HG03354 (cell line): ENCODE results near the gene EPC1.

Source experiments
- ATAC-seq: cut with Tn5 transposase; IDR thresholded peaks from one replicate; pipeline ENCODE4 v1.9.1; 2021; ENCODE audit warnings: mild to moderate bottlenecking; ENCODE audit not compliant: unreplicated experiment, poor library complexity, severe bottlenecking

The EPC1 gene

GRCh38 chr10:32346134-32346550 is 816 bp downstream of the EPC1 start:
- ATAC-seq: peak; percentile 79

GRCh38 chr10:32341596-32341995 is 5.4 kb downstream of the EPC1 start:
- ATAC-seq: no peak

- no peak for ATAC-seq
Measured at GRCh38 chr10:32340596-32341180, 6.3 kb downstream of the EPC1 start.

GRCh38 chr10:32338262-32338661 is 8.7 kb downstream of the EPC1 start:
- ATAC-seq: no peak

GRCh38 chr10:32337350-32337749 is 9.6 kb downstream of the EPC1 start:
- no peak for ATAC-seq

- ATAC-seq: no peak
Measured at GRCh38 chr10:32333849-32334248, 13.1 kb downstream of the EPC1 start.

GRCh38 chr10:32332299-32332750 is 14.6 kb downstream of the EPC1 start:
- peak; percentile 96 for ATAC-seq

- ATAC-seq: no peak
Measured at GRCh38 chr10:32331606-32332005, 15.4 kb downstream of the EPC1 start.

- no peak for ATAC-seq
Measured at GRCh38 chr10:32330214-32330613, 16.7 kb downstream of the EPC1 start.

- ATAC-seq: no peak
Measured at GRCh38 chr10:32329061-32329460, 17.9 kb downstream of the EPC1 start.

- ATAC-seq: no peak
Measured at GRCh38 chr10:32328499-32328898, 18.5 kb downstream of the EPC1 start.

GRCh38 chr10:32327364-32327691 is 19.6 kb downstream of the EPC1 start:
- no peak for ATAC-seq

- ATAC-seq: peak; percentile 15
Measured at GRCh38 chr10:32326680-32327363, 20.1 kb downstream of the EPC1 start.

GRCh38 chr10:32326119-32326518 is 20.8 kb downstream of the EPC1 start:
- ATAC-seq: peak; percentile 78

- no peak for ATAC-seq
Measured at GRCh38 chr10:32323051-32323450, 23.9 kb downstream of the EPC1 start.

GRCh38 chr10:32321016-32321631 is 25.8 kb downstream of the EPC1 start:
- ATAC-seq: no peak

GRCh38 chr10:32318476-32318896 is 28.5 kb downstream of the EPC1 start:
- peak; percentile 38 for ATAC-seq

GRCh38 chr10:32317795-32318357 is 29.1 kb downstream of the EPC1 start:
- ATAC-seq: peak; percentile 97

- no peak for ATAC-seq
Measured at GRCh38 chr10:32315424-32315823, 31.5 kb downstream of the EPC1 start.

- no peak for ATAC-seq
Measured at GRCh38 chr10:32314588-32314987, 32.4 kb downstream of the EPC1 start.

- peak; percentile 49 for ATAC-seq
Measured at GRCh38 chr10:32308027-32308603, 38.8 kb downstream of the EPC1 start.
